Stimulated activated CD4-positive, alpha-beta T cell treated with anti-CD3 and anti-CD28 coated beads, Interleukin-2, amount 100 ng/mL, for 4 hours (primary cell): ENCODE results near the gene PHLDB3.
A peak's percentile ranks its signal among the peaks of the same experiment; 100 is the strongest.
"Not testable (repeated sequence)": the region's sequence is repeated elsewhere in the genome, so short reads cannot be mapped to it uniquely, and the experiment has no call there.

ENCODE experiments used
- DNase-seq: peaks from one replicate; pipeline ENCODE4 v3.0.0-alpha.2; 2020; ENCODE audit warnings: low read depth

The PHLDB3 gene

GRCh38 chr19:43526884-43527859 is 22.6 kb upstream of the PHLDB3 start, which contains the start of gene ETHE1:
ETHE1 (minus strand) TSS chr19:43527201; CDS start chr19:43527177, 24 bp downstream.
- DNase-seq = peak; percentile 48

- DNase-seq = no peak
Measured at GRCh38 chr19:43525836-43526771, 21.6 kb upstream of the PHLDB3 start.

DNA sequence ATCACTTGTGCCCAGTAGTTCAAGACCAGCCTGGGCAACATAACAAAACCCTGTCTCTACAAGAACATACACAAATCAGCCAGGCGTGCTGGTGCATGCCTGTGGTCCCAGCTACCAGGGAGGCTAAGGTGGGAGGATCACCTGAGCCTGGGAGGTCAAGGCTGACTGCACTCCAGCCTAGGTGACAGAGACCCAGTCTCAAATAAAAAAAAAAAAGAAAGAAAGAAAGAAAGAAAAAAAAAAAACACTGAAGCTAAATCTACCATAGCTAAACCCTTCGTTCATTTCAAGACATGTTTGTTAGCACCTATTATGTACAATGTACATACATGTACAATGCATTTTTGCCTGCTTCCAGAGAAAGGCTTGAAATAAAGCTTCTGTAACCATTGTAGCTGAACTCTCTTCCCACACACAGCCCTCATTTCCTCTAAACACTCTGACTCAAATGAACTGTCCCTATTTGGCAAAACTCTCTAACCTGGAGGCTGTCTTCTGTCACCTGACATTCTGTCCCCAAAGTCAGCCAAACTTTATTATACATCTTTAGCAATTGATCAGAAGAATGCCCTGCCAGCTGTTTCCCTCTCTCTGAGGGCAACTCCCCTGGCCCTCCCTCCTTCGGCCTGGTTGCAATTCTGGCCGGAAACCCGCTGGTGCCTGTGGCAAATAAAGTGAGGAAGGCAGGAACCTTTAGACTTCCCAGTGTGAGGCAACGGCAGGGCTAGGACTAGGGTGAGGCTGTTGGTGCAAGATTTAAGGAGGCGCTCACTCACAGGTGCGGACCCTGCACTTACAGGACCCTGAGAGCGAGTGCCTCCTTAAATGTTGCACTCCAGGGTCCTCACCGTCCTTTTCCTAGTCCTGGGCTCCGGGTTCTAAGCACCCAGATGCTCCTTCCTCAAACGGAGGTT is 20.6 kb upstream of the PHLDB3 start:
- no peak for DNase-seq

DNA sequence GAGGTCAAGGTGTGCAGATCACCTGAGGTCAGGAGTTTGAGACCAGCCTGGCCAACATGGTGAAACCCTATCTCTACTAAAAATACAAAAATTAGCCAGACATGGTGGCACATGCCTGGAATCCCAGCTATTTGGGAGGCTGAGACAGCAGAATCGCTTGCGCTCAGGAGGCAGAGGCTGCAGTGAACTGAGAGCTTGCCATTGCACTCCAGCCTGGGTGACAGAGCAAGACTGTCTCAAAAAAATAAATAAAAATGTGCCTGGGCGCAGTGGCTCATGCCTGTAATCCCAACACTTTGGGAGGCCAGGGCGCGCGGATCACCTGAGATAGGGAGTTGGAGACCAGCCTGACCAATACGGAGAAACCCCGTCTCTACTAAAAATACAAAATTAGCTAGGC is 19.1 kb upstream of the PHLDB3 start:
- not testable (repeated sequence) for DNase-seq

GRCh38 chr19:43522929-43523328 is 18.4 kb upstream of the PHLDB3 start:
- DNase-seq = no peak

DNA sequence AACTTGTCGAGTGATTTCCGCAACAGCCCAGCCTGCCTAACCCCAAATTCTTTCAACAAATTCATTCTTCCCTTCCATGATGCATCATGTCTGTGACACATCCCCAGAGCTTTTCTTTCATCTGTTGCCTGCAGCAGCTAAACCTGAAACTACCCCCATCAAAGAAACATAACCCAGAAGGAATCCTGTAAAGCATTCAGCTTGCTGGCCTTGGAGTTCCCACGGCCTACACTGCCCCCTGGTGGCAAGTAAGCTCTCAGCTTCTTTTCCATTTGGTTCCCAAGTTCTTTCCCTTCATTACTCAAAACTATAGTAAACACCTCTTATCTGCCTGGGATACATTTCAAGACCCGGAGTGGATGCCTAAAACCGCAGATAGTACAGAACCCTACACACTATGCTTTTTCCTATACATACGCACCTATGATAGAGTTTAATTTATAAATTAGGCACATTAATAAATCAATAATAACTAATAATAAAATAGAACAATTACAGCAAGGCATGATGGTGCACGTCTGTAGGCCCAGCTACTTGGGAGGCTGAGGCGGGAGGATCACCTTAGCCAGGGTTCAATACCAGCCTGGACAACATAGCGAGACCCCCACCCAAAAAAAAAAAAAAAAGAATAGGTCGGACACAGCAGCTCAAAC is 15.0 kb upstream of the PHLDB3 start:
- DNase-seq = peak; percentile 76

DNA sequence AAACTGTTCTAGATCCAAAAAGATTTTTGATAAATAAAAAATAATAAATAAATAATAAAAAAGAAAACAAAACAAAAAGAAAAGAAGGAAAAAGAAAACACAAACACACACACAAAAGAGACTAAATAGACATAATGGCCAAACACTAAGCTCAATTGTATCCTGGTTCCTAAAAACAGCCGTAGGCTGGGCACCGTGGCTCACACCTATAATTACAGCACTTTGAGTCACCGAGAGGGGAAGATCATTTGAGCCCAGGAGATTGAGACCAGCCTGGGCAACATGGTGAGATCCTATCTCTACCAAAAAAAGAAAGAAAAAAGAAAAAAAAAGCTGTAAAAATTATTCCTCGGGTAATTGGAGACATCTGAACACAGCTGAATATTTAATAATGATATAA is 13.5 kb upstream of the PHLDB3 start:
- no peak for DNase-seq

- DNase-seq = not testable (repeated sequence)
Measured at GRCh38 chr19:43512399-43512798, 7.9 kb upstream of the PHLDB3 start.

GRCh38 chr19:43511324-43511723 is 6.8 kb upstream of the PHLDB3 start:
- DNase-seq = no peak

DNA sequence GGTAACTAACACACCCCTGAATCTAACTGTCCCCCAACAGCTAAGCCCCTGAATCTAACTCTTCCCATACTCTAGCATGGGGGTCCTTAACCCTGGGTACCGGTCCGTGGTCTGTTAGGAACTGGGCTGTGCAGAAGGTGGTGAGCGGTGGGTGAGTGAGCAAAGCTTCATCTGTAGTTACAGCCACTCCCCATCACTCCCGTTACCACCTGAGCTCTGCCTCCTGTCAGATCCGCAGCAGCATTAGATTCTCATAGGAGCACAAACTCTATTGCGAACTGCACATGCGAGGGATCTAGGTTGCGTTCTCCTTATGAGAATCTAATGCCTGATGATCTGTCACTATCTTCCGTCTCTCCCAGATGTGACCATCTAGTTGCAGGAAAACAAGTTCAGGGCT is 6.2 kb upstream of the PHLDB3 start:
- no peak for DNase-seq

GRCh38 chr19:43507880-43508279 is 3.3 kb upstream of the PHLDB3 start:
- DNase-seq = no peak

DNA sequence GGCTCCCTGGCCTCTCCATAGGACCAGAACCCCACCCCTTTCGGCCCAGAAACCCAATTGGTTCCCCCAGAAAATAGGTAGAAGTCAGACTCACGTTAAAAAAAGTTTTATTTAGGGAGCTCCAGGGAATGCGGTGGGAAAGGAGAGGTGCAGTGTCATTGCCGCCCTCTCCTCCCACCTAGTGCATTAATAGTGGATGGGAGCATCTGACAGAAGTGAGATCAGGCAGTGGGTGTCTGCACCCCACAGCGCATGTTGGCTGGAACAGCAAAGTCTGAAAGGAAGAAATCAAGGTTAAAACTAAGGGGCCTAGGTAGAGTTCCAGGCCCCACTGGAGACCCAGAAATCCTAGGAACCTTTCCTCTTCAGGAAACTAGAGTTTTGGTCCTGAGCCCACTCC is 2.1 kb upstream of the PHLDB3 start:
- no peak for DNase-seq

GRCh38 chr19:43505941-43506340 is 1.4 kb upstream of the PHLDB3 start:
- no peak for DNase-seq

DNA sequence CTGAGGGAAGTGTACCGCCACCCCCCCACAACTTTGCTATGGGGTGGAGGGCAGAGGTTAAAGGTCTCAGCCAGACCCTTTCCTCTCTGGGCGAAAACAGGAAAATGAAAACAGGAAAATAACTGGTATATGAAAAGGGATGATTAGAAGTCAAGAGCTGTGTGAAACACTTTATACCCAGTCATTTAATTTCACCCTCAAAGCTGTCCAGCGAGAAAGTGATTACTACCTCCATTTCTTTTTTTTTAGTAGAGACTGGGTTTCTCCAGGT is 575 bp upstream of the PHLDB3 start:
- no peak for DNase-seq

DNA sequence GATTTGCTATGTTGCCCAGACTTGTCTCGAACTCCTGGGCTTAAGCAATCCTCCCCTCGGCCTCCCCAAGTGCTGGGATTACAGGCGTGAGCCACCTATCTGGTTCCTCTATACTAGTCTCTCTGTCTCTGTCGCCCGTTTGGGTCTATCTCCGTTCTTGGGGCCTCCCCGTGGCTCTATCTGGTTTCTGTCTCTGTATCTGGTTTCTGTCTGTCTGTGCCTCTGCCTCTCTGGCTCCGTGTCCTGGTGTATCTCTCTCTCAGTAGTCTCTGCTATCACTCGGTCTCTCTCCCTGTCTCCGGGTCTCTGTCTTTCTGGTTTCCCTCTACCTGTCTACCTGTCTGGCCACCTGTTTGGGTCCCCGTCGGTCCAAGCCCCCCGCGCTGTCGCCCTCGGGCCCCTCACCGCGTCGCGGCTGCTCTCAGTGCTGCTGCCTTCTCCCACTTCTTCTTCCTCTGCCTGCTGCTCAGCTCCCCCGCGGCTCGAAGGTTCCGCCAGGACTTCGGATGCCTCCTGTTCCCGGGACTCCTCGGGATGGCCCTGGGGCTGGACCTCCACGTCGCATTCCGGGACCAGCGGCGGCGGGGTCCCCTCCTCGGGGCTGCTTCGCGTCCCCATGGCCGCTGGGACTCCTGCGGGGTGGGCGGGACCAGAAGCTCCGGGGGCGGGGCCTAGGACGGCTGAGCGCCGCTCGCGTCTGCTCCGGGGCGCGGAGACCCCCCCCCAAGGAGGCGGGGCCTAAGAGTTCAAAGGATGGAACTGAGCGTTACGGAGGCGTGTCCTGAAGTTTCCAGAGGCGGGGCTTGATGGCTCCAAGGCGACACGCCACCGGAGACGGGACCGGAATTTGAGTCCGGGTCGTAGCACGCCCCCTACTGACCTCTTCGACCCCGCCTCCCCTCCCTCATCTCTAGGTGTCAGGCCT is 783 bp downstream of the PHLDB3 start:
- DNase-seq = peak; percentile 99

DNA sequence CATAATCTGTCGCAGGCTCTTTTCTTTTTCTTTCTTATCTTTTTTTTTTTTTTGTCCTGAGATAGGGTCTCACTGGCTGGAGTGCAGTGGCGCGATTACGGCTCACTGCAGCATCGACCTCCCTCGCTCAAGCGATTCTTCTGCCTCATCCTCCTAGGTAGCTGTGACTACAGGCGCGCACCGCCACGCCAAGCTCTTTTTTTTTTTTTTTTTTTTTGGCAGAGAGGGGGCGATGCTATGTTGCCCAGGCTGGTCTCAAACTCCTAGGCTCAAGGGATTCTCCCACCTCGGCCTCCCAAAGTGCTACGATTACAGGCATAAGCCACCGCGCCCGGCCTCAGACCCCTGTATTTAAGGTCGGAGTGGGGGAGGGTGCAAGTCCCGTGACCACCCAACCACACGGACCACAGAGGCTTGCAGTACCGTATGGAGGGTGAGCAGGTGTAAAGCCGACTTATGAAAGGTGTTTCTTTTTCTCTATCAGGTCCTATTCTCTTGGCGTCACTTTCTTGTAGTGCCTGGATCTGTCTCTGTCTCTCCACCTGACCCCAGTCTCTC is 2.0 kb downstream of the PHLDB3 start:
- DNase-seq = no peak

GRCh38 chr19:43501661-43502418 is 2.7 kb downstream of the PHLDB3 start:
- no peak for DNase-seq

DNA sequence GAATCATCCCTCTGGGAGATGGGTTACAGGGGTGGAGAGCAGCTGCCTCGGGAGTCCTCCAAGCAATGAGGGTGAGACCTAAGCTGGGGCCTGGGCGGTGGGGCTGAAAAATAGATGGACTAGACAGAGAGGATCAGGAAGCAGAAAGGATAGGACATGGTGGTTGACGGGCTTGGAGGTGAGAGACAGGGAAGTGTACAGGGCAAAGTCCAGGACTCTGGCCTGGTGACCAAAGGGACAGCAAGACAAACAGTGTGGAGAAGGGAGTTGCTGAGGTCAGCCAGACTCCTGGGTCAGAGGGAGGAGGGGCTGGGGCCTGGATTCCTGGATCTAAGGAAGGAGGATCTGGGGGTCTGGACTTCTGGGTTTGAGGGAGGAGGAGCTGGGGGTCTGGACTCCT is 5.5 kb downstream of the PHLDB3 start:
- no peak for DNase-seq

- DNase-seq = no peak
Measured at GRCh38 chr19:43498233-43498842, 6.2 kb downstream of the PHLDB3 start.
